Measurements from ENCODE around the gene CPAMD8.
"Not testable (repeated sequence)": the region's sequence is repeated elsewhere in the genome, so short reads cannot be mapped to it uniquely, and the experiment has no call there.

Gene CPAMD8

GRCh38 chr19:17037966-17038500 is 11.4 kb upstream of the CPAMD8 start:
- no peak for DNase-seq

- no peak for DNase-seq
Observed at GRCh38 chr19:17037184-17037583, 10.6 kb upstream of the CPAMD8 start.

- no peak for DNase-seq
Observed at GRCh38 chr19:17036640-17037039, 10.0 kb upstream of the CPAMD8 start.

DNA sequence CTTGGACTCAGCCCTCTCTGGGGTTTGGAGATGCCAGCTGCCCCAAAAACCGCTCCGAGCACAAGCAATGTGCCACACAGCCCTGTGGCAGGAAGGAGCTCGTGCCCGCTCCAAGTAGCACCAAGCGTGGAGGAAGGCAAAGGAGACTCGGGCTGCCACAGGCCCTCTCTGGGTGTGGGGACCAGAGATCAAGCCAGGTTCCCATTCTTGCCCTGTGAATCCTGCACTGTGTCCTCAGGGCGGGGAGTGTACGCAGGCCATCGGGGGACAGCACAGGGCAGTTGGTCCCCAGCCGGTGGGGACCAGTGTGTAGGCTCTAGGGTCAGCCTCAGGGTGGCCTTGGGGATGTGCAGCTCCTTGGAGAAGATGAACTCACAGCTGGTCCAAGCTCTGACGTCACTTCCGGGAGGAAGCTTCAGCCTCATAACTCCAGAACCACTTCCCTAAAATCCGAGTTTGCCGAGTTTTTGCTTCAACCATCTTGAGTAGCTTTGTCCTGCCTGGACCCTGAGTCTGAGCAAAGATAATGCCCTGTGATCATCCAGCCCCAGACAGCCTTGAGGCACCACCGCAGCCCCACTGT is 9.3 kb upstream of the CPAMD8 start:
- no peak for DNase-seq

GRCh38 chr19:17031741-17032140 is 5.1 kb upstream of the CPAMD8 start:
- no peak for DNase-seq

DNA sequence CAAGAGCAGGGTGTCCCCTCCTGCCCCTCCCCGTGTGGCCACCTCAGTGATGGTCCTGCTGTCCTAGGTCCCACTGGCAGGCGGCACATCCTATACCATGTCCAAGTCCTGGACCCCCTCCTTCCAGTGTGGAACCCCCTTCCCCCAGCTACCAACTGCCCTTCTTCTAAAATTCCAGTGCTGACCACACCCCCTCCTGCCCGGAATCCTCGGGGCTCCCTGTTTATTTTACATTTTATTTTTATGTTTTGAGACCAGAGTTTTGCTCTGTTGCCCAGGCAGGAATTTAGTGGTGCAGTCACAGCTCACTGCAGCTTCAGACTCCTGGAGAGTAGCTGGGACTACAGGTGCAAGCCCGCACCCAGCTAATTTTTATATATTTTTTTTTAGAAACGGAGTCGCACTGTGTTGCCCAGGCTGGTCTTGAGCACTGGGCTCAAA is 945 bp upstream of the CPAMD8 start:
- no peak for DNase-seq

GRCh38 chr19:17025991-17026658 is 485 bp downstream of the CPAMD8 start:
- peak; percentile 9 for DNase-seq

DNA sequence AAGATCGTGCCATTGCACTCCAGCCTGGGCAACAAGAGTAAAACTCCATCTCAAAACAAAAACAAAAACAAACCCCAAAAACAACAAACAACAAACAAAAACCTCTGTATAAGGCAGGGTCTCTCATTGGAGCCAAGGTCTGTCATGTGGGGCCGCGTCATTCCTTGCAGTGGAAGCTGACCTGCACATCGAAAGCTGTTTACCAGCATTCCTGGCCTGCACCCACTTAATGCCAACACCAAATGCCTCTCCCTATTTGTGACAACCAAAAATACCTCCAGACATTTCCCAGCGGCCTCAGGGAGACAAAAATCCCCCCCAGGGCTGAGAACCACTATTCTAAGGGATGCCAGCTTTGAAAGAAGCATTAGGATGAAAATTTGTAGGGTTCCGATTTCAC is 1.2 kb downstream of the CPAMD8 start:
- no peak for DNase-seq

- not testable (repeated sequence) for DNase-seq
Observed at GRCh38 chr19:17024941-17025340, 1.7 kb downstream of the CPAMD8 start.

DNA sequence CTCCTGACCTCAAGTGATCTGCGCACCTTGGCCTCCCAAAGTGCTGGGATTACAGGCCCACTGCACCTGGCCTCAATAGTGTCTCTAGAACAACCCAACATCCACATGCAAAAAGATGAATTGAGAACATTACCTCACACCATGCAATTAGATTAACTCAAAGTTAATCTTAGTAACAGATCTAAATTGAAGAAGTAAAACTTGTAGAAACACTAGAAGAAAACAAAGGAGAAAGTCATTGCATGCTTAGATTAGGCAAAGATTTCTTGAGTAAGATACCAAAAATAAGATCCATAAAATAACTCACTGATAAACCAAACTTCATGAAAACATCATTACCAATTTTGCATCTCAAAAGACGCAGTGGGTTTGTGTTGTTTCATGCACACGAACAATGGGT is 2.8 kb downstream of the CPAMD8 start:
- no peak for DNase-seq

DNA sequence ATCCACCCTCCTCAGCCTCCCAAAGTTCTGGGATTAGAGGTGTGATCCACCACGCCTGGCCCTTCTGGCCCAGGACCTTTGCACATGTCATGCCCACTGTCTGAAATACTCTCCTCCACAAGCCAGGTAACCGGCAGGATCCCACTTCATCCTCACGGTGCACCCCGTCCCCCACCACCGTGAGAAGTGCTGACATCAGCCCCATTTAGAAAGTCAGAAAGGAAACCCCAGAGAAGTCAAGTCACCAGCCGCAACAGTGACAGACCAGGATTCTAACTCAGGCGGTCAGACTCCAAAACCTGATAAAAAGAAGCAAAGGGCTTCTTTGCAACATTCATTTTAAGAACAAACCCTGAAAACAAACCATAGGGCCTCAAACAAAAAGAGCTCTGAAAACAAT is 3.9 kb downstream of the CPAMD8 start:
- DNase-seq = no peak

DNA sequence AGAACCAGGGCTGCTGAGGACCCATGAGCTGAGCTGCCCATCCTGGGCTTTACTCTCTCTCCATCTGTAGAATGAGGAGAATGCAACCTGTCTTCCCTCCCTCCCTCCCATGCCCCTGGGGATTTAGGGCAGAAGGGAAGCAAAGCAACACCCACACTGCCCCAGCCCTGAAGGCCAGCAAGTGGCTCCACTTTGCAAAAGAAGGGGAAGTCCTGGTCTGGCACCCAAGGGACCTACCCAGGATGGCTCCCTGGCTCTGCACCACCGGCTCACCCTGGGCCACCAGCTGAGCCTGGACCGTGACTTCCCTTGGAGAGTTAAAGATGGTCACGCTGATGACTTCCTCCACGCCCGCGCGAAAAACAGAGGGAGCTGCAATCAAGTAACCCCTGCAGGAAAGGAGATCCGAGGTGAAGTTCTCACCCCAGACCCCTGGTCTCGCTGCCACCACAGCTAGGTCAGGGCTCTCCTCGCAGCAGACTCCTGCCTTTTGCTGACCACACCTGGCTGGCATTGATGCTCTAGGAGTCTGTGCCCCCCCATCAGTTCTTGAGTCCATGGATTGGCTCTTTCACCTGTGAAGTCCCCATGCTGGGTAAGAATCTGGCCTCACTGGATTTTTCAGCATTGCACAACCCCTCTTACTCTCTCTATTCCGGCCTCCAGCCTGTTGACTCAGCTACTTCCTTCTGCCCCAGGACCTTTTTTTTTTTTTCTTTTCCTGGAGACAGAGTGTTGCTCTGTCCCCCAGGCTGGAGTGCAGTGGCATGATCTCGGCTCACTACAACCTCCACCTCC is 4.6 kb downstream of the CPAMD8 start:
- no peak for DNase-seq

- no peak for DNase-seq
Observed at GRCh38 chr19:17021328-17021727, 5.3 kb downstream of the CPAMD8 start.

DNA sequence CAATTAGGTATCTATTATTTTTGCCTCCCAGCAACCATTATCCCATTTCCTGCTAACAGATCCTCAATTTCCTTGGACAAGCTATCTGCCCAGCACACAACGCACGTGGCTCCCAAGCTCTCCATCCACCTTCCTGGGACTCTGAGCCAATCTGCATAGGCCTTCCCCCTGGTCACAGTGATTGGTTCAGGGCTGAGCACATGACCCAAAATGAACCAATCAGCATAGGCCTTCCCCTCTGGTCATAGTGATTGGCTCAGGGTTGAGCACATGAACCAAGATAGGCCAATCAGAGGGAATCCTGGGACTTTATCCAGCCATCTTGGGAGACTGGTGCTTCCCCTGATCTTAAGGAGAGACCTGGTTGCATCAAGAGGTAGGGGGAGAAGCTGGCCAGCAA is 5.8 kb downstream of the CPAMD8 start:
- DNase-seq = no peak

DNA sequence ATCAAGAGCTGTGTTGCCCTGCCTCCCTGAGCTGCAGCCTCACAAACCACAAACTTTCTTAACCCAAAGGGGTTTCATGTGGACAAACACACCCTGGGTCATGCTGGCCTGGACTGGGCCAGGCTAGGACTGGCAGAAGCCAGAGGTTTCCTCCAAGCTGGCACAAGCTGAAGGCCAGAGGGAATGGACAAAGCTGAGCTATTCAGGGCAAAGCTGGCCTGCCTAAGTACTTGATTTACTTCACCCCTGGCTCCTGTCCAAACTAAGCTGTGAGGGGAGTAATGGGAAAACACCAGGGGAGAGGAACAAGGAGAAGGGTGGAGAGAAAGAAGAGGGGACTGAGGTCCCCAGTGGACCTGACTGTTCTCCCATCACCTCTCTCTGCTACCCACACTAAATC is 6.2 kb downstream of the CPAMD8 start:
- DNase-seq = peak; percentile 12

DNA sequence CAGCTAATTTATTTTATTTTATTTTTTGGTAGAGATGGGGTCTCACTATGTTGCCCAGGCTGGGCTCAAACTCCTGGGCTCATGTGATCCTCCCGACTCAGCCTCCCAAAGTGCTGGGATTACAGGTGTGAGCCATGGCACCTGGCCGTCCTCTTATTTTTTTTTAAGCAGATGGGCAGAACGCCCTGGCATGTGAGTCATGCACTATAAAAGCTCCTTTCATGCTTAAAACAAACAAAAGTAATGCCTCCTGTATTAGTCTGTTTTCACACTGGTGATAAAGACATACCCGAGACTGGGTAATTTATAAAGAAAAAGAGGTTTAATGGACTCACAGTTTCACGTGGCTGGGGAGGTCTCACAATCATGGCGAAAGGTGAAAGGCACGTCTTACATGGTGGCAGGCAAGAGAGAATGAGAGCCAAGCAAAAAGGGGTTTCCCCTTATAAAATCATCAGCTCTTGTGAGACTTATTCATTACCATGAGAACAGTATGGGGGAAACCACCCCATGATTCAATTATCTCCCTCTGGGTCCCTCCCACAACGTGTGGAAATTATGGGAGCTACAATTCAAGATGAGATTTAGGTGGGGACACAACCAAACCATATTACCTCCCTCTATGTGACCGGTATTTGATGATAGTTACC is 12.3 kb downstream of the CPAMD8 start:
- not testable (repeated sequence) for DNase-seq

DNA sequence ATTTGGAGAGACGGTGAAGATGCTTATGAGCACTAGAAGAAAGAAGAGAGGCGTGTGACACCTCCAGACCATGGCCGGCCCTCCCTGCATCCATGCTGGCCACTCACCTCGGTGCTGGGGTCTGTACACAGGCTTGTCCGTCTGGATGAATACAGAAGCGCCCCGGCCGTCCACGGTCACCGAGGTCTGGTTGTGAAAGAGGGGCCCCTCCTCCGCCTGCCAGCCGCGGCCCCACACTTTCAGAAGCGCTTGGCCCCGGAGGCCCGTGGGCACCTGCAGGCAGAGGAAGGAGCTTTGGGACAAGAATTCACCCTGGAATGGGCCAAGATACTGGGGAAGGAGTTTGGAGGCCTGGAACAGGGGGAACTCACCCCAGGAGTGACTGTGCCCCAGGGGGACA is 15.1 kb downstream of the CPAMD8 start:
- DNase-seq = no peak

DNA sequence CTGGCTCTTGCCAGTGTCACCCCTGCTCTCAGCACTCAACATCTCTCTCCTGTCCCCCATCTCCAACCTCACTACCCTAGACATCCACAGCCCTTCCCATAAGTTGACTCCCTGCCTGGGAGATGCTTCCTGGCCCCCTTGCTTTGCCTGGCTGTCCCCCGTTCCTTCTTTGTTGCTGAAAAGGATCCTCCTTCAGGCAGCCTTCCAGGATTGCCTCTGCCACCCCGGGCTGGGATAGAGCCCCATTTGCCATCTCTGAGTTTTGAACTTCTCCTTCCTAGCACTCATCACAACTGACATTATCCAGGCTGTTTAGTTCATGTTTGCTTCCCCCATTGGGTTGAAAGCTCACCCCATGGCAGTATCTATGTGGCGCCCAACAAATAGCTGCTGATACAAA is 20.0 kb downstream of the CPAMD8 start:
- no peak for DNase-seq

GRCh38 chr19:17005000-17005399 is 21.6 kb downstream of the CPAMD8 start:
- no peak for DNase-seq

- DNase-seq = no peak
Observed at GRCh38 chr19:17004386-17004785, 22.2 kb downstream of the CPAMD8 start.

- no peak for DNase-seq
Observed at GRCh38 chr19:17002455-17002854, 24.2 kb downstream of the CPAMD8 start.

DNA sequence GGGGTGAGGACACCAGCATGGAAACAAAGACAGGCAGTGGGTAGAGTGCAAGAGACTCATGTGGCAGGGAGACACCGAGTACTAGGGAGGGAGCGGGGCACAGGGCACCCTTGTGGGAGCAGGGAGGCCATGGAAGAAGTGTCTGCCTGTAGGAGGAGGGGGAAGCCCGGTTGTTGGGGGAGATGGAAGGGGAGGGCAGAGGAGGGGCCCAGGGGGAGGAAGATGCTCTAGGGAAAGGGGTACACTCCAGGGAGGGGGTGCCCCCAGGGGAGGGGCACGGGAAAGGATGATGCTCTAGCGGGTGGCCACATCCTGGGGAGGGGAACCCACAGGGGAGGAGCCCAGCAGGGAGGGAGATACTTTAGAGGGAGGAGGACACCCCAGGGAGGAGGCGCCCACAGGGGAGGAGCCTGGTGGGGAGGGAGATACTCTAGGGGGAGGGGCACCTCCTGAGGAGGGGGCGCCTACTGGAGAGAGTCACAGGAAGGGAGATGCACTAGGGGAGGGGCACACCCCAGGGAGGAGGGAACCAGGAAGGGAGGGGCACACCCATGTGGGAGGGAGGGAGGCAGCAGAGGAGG is 24.9 kb downstream of the CPAMD8 start:
- DNase-seq = no peak

- DNase-seq = no peak
Observed at GRCh38 chr19:16998635-16999194, 27.9 kb downstream of the CPAMD8 start.
